Measurements from ENCODE around the gene CEP85L. TPM values are rescaled to one million over a fixed set of nuclear protein-coding genes. Genes with fewer than 3 reads are reported as not detected.

CEP85L gene
- polyA plus RNA-seq, 1 donor: 23.7 TPM

DNA sequence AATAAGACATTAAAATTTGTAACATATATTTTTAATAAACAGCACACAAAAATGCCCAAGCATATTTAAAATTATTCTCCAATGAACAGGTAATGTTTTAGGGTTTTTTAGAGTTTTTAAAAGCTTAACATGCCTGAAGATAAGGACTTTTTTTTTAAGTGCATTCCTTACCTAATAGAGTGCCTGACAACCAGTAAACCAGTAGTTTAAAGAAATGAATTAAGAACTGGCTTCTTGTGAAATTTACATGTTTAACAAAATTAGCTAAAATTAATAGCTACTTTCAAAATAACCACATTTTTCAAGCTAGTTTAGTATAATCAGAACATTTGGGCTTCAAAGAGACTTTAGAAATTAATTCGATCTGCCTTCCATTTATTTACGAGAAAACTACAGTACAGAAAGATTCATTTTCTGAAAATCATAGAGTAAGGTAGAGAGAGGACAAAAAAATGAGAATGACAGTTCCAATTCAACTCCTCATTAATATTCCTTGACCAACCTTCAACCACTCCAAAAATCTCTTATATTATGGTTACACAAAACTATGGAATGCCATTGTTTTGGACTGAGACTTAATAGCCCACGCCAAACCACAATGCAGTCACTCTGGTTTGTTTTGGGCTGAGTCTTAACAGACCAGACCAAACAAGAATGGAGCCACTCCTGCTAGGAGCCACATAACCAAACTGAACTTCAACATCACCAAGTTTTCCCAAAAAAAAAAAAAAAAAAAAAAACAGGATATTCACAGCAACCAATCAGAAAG lies 109.0 kb downstream of the CEP85L start:
- DNase-seq (ENCODE audit: low read depth): no peak

DNA sequence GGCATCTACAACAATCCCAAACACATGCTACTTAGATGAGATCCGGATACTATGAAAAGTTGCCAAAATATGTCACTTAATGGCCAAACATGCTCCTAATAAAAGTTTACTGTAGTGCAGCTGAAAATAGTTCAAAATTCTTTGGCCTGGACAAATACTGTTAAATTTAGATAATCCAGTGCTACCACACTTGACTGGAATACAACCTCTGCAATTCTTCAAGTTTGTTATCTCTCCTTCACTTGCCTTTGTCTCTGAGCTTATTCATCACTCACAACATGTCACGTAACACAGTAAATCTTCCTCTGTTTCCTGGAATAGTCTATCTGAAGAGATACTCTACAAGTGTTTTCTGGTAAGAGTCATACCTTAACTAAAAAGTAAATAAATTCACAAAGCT lies 113.8 kb downstream of the CEP85L start:
- DNase-seq (ENCODE audit: low read depth): peak; percentile 26

DNA sequence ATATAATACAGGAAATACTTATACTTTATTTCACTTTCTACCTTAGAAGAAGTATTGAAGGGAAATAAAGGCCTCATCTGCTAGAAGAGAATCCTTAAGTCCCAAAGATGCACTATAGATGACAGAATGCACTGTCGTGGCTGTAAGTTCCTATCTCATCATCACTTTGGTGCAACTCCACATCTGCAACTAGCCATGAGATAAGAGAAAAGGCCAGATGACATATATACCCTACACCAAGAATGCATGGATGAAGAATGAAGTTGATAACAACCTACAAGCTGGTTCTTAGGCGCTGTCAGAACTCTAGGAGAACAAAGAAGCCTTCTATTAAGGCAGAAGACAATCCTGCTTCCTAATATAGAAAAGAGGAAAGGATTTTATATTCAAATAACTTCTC lies 114.9 kb downstream of the CEP85L start:
- DNase-seq (ENCODE audit: low read depth): no peak

DNA sequence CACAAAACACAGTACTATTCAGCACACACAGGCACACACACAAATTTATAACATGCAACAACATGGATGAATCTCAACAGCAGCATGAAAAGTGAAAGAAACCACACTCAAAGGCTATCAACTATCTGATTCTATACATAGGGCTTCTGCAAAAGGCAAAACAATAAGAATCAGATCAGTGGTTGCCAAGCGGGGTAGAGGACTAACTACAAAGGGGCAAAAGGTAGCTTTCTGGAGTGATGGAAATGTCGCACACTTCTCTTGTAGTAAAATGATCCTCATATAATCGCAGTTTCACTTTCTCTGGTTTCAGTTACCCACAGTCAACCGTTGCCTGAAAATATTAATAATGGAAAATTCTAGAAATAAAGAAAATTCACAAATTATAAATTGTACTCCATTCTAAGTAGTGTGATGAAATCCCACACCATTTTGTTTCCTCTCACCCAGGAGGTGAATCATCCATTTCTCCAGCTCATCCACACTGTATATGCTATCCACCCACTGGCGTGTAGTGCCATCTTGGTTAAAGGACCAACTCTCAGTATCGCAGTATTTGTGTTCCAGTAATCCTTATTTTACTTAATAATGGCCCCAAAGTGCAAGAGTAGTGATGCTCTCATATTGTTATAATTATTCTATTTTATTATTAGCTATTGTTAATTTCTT lies 116.1 kb downstream of the CEP85L start:
- DNase-seq (ENCODE audit: low read depth): no peak

DNA sequence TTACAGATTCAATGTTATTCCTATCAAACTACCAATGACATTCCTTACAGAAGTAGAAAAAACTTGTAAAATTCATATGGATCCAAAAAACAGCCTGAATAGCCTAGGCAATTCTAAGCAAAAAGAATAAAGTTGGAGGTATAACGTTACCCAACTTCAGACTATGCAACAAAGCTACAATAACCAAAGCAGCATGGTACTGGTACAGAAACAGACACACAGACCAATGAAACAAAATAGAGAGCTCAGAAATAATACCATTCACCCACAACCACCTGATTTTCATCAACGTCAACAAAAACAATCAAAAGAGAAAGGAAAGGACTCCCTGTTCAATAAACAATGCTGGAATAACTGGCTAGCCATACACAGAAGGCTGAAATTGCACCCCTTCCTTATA lies 120.4 kb downstream of the CEP85L start:
- DNase-seq (ENCODE audit: low read depth): no peak

DNA sequence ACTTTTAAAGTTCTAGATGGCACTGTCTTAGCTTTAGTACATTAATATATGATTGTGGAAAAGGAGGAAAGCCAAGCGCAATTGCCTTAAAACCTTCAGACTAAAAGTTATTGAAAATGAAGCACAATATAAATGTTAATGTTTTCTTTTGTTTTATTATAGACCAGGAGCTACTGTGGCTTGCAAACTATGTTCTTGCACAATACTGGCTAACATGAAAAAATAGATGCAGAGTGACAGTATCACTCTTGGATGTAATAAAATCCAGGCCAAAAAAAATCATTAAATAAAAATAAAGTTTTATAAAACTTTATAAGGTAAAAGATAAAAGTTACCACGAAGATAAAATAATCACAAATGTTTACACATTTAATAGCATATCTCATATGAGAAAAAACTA lies 121.6 kb downstream of the CEP85L start:
- DNase-seq (ENCODE audit: low read depth): no peak

DNA sequence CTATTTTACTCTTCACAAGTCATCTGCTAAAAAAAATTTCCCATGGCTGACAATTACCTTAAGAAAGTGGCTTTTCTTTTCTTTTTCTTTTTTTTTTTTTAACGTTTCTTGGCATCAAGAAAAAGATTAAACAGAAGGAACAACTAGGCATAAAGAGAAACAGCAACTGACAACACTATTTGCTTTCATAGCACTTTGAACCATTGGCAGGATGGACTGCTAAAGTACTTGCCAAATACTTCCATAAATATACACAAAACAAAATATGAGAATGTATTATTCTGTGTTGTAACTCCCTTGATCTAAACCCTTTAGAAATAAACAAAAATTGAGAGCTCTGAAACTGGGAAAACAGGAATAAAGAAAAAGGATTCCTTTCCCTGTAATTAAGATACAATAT lies 123.3 kb downstream of the CEP85L start:
- DNase-seq (ENCODE audit: low read depth): no peak

DNA sequence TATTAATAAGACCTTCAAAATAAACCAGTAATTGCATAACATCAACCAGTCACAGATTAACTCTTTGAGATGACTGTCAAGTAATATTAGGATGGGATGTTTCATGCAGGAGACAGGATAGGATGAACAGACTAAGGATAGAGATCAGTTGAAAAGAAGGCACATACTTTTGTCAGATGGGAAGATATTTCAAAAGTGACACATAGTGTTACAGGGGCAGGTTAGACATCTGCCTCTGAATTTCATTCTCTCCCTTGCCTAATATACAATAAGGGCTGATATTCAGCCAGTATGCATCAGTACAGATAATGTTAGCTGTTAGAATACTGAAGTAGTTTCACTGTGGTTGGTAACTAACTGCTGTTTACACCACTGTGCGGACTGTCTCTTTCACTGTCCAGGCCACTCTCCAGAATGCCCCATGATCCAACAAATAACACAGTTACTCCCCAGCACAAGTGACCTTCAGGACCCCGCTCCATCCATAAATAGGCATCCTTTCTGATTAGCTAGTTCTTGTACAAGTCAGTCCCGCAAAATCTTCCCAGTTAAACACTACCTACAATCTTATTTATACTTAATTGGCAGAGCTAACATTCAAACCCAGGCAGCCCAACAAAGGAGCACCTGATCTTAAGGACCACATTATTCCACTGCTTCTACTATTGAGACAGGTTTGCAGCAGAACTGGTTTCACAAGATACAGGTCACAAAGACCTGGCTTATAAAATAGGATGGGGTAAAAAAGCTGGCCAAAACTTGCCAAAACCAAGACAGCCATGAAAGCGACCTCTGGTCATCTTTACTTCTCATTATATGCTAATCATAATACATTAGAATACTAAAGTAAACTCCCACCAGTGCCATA lies 125.2 kb downstream of the CEP85L start:
- no peak for DNase-seq (ENCODE audit: low read depth)

DNA sequence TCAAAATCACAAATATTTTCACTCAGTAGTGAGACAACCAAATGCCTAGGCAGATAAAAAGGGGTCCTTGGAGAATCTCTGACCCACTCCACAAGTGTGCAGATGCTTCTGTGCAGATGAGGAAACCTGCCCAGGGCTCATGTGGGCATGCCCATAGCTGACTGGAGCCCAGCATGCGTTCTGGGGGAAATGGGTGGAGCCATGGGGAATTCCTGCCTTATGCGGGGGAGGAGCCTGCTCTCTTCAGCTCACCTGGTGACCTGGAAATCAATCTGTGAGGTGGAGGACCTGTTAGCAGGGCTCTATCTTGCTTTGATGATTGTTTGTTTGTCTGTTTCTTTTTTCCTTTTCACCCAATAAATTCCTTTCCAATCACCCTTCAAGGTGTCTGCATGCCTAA lies 126.7 kb downstream of the CEP85L start:
- DNase-seq (ENCODE audit: low read depth): no peak

DNA sequence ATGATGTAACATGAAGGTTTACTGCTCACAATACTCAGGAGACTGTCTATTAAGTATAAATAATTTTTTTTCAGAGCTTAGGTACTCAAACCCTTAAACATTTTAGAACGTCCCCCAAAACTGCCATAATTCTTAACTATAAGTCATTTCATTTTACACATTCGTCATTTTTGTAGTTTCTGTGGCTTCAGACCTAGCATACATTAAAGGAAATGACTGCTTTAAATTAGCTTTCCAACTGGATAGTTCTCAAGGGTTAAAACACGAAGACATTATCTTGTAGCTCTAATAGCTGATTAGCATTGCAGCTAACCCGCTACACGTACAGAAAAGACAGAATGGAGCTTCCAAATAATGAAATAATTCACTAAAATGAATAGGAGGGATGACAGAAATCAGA lies 128.2 kb downstream of the CEP85L start:
- no peak for DNase-seq (ENCODE audit: low read depth)

DNA sequence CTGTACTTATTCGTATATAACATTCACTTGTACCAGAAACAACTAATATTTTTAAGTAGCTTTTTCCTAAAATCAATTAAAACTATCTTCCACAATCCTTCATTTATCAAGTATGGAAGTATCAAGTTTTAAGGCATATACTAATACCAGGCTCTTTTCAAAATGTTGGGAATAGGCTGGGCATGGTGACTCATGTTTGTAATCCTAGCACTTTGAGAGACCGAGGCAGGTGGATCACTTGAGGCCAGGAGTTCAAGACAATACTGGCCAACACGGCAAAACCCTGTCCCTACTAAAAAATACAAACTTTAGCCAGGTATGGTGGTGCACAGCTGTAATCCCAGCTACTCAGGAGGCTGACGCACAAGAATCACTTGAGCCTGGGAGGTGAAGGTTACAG lies 129.0 kb downstream of the CEP85L start:
- no peak for DNase-seq (ENCODE audit: low read depth)

DNA sequence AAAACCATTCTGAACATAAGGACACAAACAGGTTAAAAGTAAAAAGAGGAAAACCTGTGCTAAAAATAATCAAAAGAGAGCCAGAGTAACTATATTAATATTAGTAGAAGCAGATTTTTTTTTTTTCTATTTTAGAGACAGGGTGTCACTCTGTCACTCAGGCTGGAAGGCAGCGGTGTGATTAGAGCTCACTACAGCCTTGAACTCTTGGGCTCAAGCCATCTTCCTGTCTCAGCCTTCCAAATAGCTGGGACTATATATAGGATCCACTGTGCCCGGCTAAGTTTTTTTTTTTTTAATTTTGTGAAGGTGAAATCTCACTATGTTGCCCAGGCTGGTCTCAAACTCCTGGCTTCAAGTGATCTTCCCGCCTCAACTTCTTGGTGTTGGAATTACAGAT lies 136.7 kb downstream of the CEP85L start:
- DNase-seq (ENCODE audit: low read depth): no peak

DNA sequence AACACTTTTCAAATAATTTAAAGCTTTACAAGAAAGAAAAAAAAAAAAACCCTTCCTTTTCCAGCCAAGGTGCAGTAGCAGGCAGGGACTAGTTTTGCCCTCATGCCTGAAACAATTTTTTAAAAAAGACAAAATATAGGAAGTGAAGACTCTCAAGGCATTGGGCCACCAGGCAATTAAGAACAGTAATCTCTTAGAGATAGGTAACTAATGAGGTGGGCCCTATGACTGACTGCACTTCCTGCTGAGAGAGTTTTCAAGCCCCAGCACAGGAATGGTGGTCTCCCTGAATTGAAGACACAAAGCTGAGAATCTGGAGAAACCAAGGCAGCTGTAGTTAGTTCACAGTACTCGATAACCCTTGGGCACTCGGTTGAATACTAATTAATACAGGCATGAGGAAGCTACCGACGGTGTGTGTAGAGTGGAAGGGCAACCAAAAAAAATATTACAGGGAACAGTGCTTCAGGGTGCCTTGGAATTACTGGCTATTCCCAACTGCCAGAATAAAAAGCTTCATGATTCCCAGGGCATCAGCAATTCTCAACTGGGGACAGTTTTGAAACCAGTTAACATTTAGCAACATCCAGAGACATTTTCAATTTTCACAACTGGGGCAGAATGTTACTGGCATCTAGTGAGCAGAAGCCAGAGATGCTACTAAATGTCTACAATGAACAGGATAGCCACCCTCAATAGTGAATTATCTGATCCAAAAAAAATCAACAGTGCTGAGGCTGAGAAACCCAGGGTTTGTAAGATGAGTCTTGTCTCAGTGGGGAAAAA lies 139.3 kb downstream of the CEP85L start:
- no peak for DNase-seq (ENCODE audit: low read depth)

DNA sequence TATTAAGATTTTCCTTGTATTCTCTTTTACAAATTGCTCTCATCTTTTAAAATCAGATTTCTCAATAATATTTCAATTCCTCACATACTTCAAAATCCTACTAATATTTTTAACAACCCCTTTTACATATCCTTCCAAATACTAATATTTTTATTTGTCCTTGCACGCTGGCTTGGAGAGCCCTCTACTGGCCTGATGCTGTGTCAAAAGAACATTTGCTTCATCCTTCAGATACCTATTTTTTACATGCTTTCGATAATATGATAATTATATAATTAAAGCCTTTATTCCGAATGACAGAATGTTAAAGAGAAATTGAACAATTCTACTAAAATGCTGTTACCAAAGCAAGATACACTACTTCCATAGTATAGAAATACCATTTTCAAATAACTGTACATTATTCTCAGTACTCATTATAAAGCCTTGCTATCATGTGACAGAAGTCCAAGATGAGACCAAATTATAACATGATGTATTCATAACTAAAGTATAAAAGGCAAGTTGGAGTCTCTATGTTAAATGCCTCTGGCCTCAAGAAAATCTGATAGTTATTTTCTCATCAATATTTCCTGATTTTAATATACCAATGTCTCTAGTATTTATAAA lies 142.3 kb downstream of the CEP85L start:
- no peak for DNase-seq (ENCODE audit: low read depth)

DNA sequence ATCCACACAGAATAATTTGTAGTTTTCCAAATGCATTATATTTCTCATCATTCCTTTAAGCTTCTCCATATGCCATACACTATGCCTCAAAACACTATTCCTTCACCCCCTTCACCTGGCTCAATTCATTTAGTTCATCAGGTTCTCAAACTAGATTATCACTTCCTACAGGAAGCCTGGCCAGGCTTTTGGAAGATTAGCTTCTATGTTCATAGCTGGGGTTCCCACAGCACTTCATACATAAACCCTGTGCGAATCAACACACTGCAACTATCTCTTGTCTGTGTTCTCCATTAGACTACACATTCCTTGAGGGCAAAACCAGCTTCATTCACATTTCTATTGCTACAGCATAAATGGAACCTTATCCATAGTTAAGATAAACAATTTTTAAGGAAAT lies 143.8 kb downstream of the CEP85L start:
- no peak for DNase-seq (ENCODE audit: low read depth)

DNA sequence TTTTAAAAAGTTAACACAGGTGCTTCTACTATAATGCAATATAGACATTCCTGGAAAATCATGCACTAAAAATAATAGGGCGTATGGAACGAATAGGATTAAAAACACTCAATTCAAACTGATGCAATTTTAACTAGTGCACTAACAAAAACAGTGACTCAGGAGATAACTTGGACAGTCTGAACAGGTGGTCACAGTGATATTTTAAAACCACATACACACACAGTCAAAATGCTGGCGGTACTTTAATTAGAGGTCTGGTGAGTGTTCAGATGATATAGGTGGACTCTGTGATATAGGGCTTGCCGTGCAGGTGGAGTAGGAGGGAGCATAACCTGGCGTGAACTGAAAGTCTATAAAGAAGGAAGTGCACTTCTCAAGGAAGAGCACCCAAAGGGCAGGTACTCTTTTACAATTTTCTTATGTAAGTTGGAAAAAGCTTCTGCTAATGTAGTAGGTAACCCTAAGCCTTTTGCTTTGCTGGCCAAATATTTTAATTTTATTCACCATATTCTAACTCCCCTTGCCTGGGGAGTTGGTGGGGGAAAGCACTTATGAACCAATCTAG lies 145.2 kb downstream of the CEP85L start:
- DNase-seq (ENCODE audit: low read depth): no peak

DNA sequence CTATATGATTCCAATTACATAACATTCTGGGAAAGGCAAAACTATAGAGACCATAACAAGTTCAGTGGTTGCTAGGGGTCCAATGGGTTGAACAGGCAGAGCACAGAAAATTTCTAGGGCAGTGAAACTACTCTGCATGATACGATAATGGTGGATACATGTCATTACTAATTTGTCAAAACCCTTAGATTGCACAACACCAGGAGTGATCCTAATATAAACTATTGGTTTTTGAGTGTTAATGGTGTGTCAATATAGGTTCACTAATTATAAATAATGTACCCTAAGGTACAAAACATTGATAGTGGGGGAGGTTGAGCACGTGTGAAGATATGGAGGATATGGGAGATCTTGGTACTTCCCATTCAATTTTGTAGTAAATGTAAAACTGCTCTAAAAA lies 145.7 kb downstream of the CEP85L start:
- DNase-seq (ENCODE audit: low read depth): no peak

DNA sequence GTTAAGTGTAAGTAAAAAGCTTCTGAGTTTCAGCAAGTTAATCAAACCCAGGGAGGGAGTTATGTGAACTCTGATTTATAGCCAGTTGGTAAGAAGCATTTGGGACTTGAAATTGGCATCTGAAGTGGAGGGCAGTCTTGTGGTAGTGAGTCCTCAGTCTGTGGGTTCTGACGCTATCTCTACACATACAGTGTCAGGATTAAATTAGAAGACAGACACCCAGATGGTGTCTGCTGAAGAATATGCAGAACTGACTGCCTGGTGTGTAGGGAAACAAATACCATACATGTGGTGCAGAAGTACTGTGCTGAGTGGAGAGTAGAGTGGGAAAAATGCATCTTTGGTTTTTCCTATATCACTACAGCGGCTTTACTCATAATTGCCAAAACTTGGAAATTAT lies 146.8 kb downstream of the CEP85L start:
- DNase-seq (ENCODE audit: low read depth): no peak

DNA sequence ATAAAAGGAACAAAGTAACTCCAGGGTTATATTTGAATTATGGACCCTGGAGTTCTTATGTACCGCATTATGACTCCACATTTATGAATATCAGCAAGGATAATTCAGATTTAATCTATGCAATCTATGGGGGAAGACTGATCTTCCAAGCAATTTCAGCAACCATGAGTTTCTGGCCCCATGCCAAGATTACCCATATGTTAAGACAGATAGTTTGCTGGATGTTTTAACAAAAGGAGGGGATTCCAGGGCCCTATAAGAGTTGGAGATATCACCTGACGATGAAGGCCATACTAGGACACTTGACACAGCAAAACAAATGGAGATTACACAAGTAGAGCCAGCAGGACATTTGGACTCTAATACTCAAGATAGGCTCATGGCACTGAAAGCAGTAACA lies 149.2 kb downstream of the CEP85L start:
- DNase-seq (ENCODE audit: low read depth): no peak

DNA sequence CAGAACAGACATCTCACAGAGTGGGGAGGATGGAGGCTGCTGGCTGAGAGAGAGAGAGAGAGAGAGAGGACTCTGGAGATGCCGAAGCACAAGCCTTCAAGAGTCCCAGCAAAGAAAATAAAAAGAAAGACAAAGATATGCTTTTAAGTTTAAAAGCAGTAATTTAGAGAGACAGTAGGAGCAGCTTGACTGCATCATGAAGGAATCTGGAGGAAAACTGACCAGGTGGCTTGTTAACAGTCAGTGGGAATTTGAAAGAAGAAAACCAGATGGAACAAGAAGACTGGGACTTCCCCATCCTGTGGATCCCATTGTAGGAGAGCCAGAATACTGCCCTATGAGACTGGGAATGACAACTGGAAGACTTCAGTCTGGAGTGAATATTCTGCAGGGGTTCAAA lies 149.6 kb downstream of the CEP85L start:
- no peak for DNase-seq (ENCODE audit: low read depth)

DNA sequence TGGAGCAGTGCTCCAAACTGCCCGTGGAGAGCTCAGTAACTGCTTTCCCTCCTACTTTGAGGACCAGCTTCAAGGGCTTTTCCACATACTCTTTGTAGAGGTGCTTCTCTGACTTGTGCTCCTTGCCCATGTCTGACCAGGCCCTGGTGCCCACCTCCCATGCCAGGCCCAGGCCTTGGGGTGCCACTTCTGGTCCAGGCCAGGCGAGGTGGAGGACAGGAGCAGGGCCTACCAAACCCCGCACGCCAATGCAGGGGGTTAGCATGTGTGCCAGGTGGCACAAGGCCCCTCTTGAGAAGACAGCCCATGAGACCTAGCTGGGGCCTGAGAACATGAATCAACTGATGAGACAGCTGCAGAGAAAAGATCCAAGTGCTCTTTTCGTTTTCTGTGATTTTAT lies 150.3 kb downstream of the CEP85L start:
- DNase-seq (ENCODE audit: low read depth): no peak
